Measurements from ENCODE around the gene RILPL1.

DNA sequence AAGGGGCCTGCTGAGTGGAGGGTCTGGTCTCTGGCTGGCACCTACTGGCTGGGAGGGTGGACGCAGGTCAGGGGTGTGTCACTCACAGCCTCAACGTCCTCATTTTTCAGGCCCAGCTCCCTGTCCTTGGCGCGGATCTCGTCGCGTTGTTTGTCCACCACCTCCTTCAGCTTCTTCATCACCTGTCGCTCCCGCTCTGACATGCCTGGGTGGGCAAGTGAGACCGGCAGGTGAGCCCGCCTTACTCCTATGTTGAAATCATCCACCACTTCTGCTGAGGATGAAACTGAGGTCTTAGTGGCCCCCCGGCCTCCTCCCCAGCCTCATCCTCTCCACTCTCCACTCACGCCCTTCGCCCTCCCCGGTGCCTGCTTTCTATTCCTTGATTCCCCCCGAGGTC lies 34.2 kb downstream of the RILPL1 start:
- TF ChIP-seq, protein P1, sequence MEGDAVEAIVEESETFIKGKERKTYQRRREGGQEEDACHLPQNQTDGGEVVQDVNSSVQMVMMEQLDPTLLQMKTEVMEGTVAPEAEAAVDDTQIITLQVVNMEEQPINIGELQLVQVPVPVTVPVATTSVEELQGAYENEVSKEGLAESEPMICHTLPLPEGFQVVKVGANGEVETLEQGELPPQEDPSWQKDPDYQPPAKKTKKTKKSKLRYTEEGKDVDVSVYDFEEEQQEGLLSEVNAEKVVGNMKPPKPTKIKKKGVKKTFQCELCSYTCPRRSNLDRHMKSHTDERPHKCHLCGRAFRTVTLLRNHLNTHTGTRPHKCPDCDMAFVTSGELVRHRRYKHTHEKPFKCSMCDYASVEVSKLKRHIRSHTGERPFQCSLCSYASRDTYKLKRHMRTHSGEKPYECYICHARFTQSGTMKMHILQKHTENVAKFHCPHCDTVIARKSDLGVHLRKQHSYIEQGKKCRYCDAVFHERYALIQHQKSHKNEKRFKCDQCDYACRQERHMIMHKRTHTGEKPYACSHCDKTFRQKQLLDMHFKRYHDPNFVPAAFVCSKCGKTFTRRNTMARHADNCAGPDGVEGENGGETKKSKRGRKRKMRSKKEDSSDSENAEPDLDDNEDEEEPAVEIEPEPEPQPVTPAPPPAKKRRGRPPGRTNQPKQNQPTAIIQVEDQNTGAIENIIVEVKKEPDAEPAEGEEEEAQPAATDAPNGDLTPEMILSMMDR (conservative IDR thresholded peaks at IDR 0.05; ENCODE audit: low read depth, low read length), result no peak
- TF ChIP-seq MAFK (IDR thresholded peaks at IDR 0.05; ENCODE audit: low read depth, low read length), result no peak
- TF ChIP-seq POLR2A (IDR thresholded peaks at IDR 0.05; ENCODE audit: low read depth, low read length), result no peak
- no peak for TF ChIP-seq SMC3 (IDR thresholded peaks at IDR 0.05; ENCODE audit: low read depth, low read length)
